Endothelial cell of umbilical vein (primary cell): ENCODE results near the gene QRFP. TPM values are rescaled to one million over a fixed set of nuclear protein-coding genes. Genes with fewer than 3 reads are reported as not detected.

Experiments used
- BruUV-seq: library from RNA; stranded (reverse); fragments of 400-500 nt; replicated peaks from 2 replicates; lab custom pipeline; 2021; lab: Mats Ljungman, UMichigan
- CTCF ChIA-PET: fragments of 300-600, 350-600 bp; sonication (Branson Sonifier 250); formaldehyde crosslinking; loops from one replicate; lab custom pipeline; 2021; ENCODE audit warnings: antibody characterized with exemption, inconsistent platforms; lab: Charles Lee
- POLR2A ChIA-PET: fragments of 300-600, 350-600 bp; sonication (Branson Sonifier 250); formaldehyde crosslinking; loops from one replicate; lab custom pipeline; 2021; ENCODE audit warnings: antibody characterized with exemption, inconsistent platforms; lab: Charles Lee
- DNase-seq: peaks from one replicate; pipeline ENCODE4 v3.0.0-alpha.2; 2011; ENCODE audit warnings: low read depth, low spot score
- FAIRE-seq: peaks from 2 replicates; lab custom pipeline; 2011; peaks lifted over from hg19 to GRCh38; lab: Jason Lieb, UNC
- H2AFZ ChIP-seq: 2 replicates; pipeline ENCODE4 v1.6.0; 2012; ENCODE audit warnings: low read depth, low read length, control low read depth, inconsistent platforms
- H3K27ac ChIP-seq: 2 replicates; pipeline ENCODE4 v1.5.1; 2011; ENCODE audit warnings: low read depth, mild to moderate bottlenecking, control low read depth, low read length, moderate library complexity; ENCODE audit not compliant: insufficient read depth
- H3K27me3 ChIP-seq, 2 experiments: 2 replicates each; pipeline versions ENCODE4 v1.6.0 to v1.6.1; 2011; ENCODE audit warnings: low read length in 2 of 2, mixed read lengths in 1 of 2; ENCODE audit not compliant: control insufficient read depth in 2 of 2, insufficient read depth in 2 of 2
- H3K36me3 ChIP-seq, 2 experiments: 2 replicates in 1 of 2; 3 replicates in 1 of 2; pipeline ENCODE4 v1.5.1; 2011; ENCODE audit warnings: low read length in 2 of 2, mild to moderate bottlenecking in 1 of 2, moderate library complexity in 1 of 2; ENCODE audit not compliant: control insufficient read depth in 2 of 2, insufficient read depth in 2 of 2; ENCODE audit errors: extremely low read depth in 1 of 2
- H3K4me1 ChIP-seq: 3 replicates; pipeline ENCODE4 v1.5.1; 2011; ENCODE audit warnings: mild to moderate bottlenecking, low read length; ENCODE audit not compliant: control insufficient read depth, insufficient read depth; ENCODE audit errors: extremely low read depth
- H3K4me2 ChIP-seq: 2 replicates; pipeline ENCODE4 v1.6.1; 2011; ENCODE audit warnings: low read length, control low read depth, mixed read lengths; ENCODE audit not compliant: insufficient read depth
- H3K4me3 ChIP-seq, 3 experiments: fragments of 200-600 bp in 1 of 3; sonication (generic), shearing (Covaris generic) in 1 of 3; replicated peaks in 1 of 3; 2 replicates each; pipeline ENCODE4 v1.5.1; 2011 to 2016; ENCODE audit warnings: control low read depth in 3 of 3, low read length in 3 of 3, mild to moderate bottlenecking in 2 of 3, inconsistent platforms in 1 of 3, low read depth in 1 of 3, moderate library complexity in 1 of 3; ENCODE audit not compliant: insufficient read depth in 1 of 3
- H3K79me2 ChIP-seq: 2 replicates; pipeline ENCODE4 v1.6.0; 2012; ENCODE audit warnings: low read length, inconsistent platforms; ENCODE audit not compliant: control insufficient read depth, insufficient read depth
- H3K9ac ChIP-seq: replicated peaks from 2 replicates; pipeline ENCODE3; 2011; ENCODE audit warnings: low read length, control low read depth; ENCODE audit not compliant: insufficient read depth; ENCODE audit errors: extremely low read depth
- H3K9me1 ChIP-seq: replicated peaks from 3 replicates; pipeline ENCODE4 v1.6.0; 2011; ENCODE audit warnings: mild to moderate bottlenecking, low read length; ENCODE audit not compliant: control insufficient read depth, insufficient read depth; ENCODE audit errors: extremely low read depth
- H3K9me3 ChIP-seq: replicated peaks from 2 replicates; pipeline ENCODE4 v1.5.1; 2012; ENCODE audit warnings: low read length, inconsistent platforms; ENCODE audit not compliant: control insufficient read depth, insufficient read depth
- H4K20me1 ChIP-seq: replicated peaks from 2 replicates; pipeline ENCODE3; 2011; ENCODE audit warnings: mild to moderate bottlenecking, low read length; ENCODE audit not compliant: control insufficient read depth, insufficient read depth; ENCODE audit errors: extremely low read depth
- CTCF ChIP-seq, 2 donors: IDR thresholded peaks; 1 replicate in 1 of 2; 2 replicates in 1 of 2; pipeline ENCODE4 v1.5.1; 2011; ENCODE audit warnings: low read length in 2 of 2, mild to moderate bottlenecking in 2 of 2, moderate library complexity in 2 of 2, control low read depth in 1 of 2, inconsistent platforms in 1 of 2, low read depth in 1 of 2; ENCODE audit not compliant: insufficient read depth in 1 of 2; ENCODE audit errors: extremely low read depth in 1 of 2
- EZH2 ChIP-seq: IDR thresholded peaks from 2 replicates; pipeline ENCODE4 v1.6.1; 2012; ENCODE audit warnings: borderline replicate concordance, low read depth, mild to moderate bottlenecking, moderate library complexity, low read length, inconsistent platforms; ENCODE audit not compliant: severe bottlenecking
- FOS ChIP-seq: IDR thresholded peaks from 2 replicates; pipeline ENCODE4 v1.6.1; 2011; ENCODE audit warnings: mild to moderate bottlenecking, low read length, moderate library complexity, borderline replicate concordance; ENCODE audit not compliant: insufficient read depth
- GATA2 ChIP-seq: IDR thresholded peaks from 2 replicates; pipeline ENCODE4 v1.7.0; 2011; ENCODE audit warnings: low read depth, mild to moderate bottlenecking, moderate library complexity, mixed read lengths, low read length; ENCODE audit not compliant: insufficient read length, insufficient read depth
- JUN ChIP-seq: IDR thresholded peaks from 2 replicates; pipeline ENCODE4 v1.6.1; 2011; ENCODE audit warnings: borderline replicate concordance, low read depth; ENCODE audit not compliant: insufficient read length, insufficient read depth
- MAX ChIP-seq: IDR thresholded peaks from 2 replicates; pipeline ENCODE4 v1.6.1; 2011; ENCODE audit not compliant: insufficient read depth, insufficient read length
- MYC ChIP-seq: IDR thresholded peaks from one replicate; pipeline ENCODE4 v1.6.1; 2011; ENCODE audit warnings: mild to moderate bottlenecking, low read depth, low read length
- POLR2A ChIP-seq: IDR thresholded peaks from 2 replicates; pipeline ENCODE4 v1.6.1; 2012; ENCODE audit warnings: low read depth, mild to moderate bottlenecking, control low read depth, low read length
- POLR2AphosphoS5 ChIP-seq: IDR thresholded peaks from 2 replicates; pipeline ENCODE4 v1.6.1; 2012; ENCODE audit warnings: low read depth, mild to moderate bottlenecking, control low read depth, low read length, moderate library complexity; ENCODE audit not compliant: insufficient read depth
- dilution Hi-C: fragments of 300-500 bp; cut with MboI; formaldehyde crosslinking; loops from one replicate; pipeline ENCODE4 v1.15.0; 2019; ENCODE audit warnings: low sequenced_read_pairs; ENCODE audit not compliant: extremely low pct_ligation_motif_present
- intact Hi-C: fragments of 100-400 bp; cut with micrococcal nuclease; formaldehyde crosslinking; loops from one replicate; pipeline ENCODE4 v1.10.0; 2022
- polyA plus RNA-seq, 4 experiments: library from polyadenylated mRNA; depleted of rRNA in 3 of 4; stranded (reverse) in 3 of 4; unstranded in 1 of 4; fragments of >200 nt; gene quantifications; 2 replicates each; pipeline versions ENCODE4 v1.2.1 to v1.2.3, GENCODE V29; 2011 to 2012; ENCODE audit warnings: missing spikeins in 1 of 4
- total RNA-seq: library from RNA; stranded (reverse); gene quantifications from 2 replicates; pipeline ENCODE4 v1.2.3, GENCODE V29; 2021

Gene QRFP
- total and polyA plus RNA-seq, 2 donors (not counting 3 experiments of a cell fraction or from before 2014, with no cell fraction given), result not detected

GRCh38 chr9:130872093-130872492 is 24.5 kb downstream of the QRFP start:
- BruUV-seq, result no TSS peak

More at GRCh38 chr9:130872093-130872492, 24.5 kb downstream of the QRFP start:
- no peaks in the 10 kb centered on the region for H4K20me1 ChIP-seq
- H3K9me3 ChIP-seq, result no peaks in the 10 kb centered on the region
- no peak overlapping the region for H3K4me2 ChIP-seq
- no peaks in the 10 kb centered on the region for H3K4me1 ChIP-seq
- intact Hi-C loops, result no loop called here
- no peak overlapping the region for H3K4me3 ChIP-seq
- no peak overlapping the region for H2AFZ ChIP-seq
- dilution Hi-C loops, result loop anchor here (25.0 kb wide), 1 partner anchor 185 kb away; the partner anchor contains the start of gene EXOSC2
- CTCF ChIA-PET, result interaction anchor here (0.9 to 1.3 kb wide), 3 partner anchors 126 to 174 kb away, joined by 3 to 5 read pairs (median 3); no protein-coding TSS in a partner anchor
- H3K36me3 ChIP-seq, result peaks cover 33 to 49% of the 10 kb centered on the region in 2 experiments
- no peak overlapping the region for H3K27ac ChIP-seq
- no peak for FAIRE-seq
- H3K9ac ChIP-seq, result no peak overlapping the region
- no peaks in the 10 kb centered on the region for H3K9me1 ChIP-seq
- POLR2A ChIA-PET, result no interaction called here
- TF ChIP-seq GATA2 (no peak), MAX (no peak), FOS (no peak), JUN (no peak), POLR2A (no peak), CTCF (IDR thresholded peaks at IDR 0.05; ENCODE audit: extremely low read depth in 1 of 2, insufficient read depth in 1 of 2, low read depth in 1 of 2, low read length in 2 of 2) (no peak), MYC (no peak), POLR2AphosphoS5 (no peak), EZH2 (no peak)
- no peak for DNase-seq
- no peaks in the 10 kb centered on the region for H3K27me3 ChIP-seq
- H3K79me2 ChIP-seq, result peaks cover 40% of the 10 kb centered on the region
